GM18861 (cell line): ENCODE data around the gene POLDIP3.

Experiments used
- ATAC-seq: cut with Tn5 transposase; IDR thresholded peaks from one replicate; pipeline ENCODE4 v1.9.1; 2021; ENCODE audit not compliant: unreplicated experiment

POLDIP3 gene, protein sequence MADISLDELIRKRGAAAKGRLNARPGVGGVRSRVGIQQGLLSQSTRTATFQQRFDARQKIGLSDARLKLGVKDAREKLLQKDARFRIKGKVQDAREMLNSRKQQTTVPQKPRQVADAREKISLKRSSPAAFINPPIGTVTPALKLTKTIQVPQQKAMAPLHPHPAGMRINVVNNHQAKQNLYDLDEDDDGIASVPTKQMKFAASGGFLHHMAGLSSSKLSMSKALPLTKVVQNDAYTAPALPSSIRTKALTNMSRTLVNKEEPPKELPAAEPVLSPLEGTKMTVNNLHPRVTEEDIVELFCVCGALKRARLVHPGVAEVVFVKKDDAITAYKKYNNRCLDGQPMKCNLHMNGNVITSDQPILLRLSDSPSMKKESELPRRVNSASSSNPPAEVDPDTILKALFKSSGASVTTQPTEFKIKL

DNA sequence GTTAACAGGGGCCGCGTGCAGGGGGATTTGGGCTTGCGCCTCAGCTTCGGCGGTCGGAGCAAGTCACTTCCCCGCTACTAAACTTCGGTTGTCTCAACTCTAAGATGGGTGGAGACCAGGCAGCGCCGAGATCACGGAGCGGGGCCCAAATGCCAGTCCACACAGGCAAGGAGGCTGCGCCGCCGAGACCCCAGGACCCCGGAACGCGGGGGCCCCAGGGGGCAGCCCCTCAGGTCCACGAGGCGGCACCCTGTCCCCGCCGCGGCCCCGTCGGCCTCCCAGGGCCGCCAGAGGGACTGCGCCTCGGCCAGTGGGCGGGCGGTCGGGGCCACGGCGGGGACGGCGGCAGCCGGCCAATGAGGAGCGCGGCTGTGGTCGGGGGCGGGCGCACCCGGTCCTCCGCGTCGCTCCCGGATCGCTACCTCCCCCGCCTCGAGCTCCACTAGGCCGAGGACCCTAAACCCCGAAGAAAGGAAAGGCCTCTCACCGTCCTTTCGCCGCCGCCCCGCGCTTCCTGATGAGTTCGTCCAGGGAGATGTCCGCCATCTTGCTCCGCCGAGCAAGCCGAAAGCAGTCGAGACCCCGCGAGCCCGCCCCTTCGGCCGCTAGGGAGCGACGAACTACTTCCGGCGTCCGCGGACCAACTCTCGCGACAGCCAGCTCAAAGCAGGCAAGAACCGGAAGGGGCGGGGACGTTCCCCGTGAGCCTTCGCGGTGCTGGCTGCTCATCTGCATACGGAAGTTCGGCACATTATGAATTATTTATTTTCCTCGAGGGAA lies at the start of gene POLDIP3:
Gene POLDIP3, minus strand, starts transcription at position 572 of the 780 bp plus-strand sequence. Its CDS starts 26 bp downstream, at position 546.
- ATAC-seq = peak; percentile 53

DNA sequence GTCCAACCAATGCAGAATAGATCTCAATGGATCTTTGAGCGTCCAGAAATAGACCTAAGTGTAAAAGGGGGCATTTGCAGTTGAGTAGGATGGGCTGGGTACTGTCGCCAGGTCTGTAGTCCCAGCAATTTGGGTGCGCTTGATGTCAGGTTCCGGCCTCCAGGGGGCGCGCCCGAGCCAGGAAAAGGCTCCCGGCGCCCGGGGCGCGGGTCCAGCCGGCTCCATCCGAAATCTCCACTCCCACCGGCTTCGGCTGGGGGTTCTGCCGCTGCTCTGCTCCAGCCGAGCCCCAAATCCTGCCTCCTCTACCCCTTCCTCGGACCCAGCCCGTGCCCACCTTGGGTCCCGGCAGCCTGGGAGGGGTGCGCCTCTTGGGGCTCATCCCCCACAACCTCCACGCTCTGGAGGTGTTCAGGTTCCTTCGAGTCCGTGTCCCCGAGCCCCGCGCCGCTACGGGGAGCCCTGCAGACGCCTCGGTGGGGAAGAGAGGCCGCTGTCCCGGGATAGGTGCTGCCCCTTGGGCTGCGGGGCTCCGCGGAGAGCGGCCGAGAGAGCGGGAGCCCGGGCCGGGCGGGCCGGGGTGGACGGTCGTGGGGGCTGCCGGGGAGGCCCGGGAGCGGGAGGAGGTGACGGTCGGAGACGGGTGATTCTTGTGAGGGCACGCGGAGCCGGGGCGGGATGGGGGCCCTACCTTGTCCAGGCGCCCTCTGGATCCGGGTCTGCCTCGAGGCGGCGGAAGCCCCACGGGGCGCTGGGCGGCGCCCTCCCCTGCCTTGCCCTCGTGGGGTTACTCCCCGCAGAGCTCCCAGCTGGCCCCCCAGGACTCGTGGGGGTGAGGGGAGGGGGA lies 47.5 kb upstream of the POLDIP3 start:
- no peak for ATAC-seq

DNA sequence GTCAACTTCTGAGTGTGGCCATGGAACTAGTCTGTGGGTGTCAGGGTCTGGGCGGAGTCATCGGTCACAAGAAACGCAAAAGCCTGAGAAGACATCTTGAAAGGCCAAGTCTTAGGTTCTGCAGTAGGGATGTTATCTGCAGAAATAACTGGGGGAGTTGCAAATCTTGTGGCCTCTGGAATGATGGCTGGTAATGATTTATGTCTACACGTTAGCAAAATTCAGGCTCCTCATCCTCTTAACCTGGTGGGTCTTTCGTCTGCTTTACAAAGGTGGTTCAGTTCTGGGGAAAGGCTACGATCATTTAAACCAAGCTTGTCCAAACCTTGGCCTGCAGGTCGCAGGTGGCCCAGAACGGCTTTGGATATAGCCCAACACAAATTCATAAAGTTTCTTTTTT lies 41.9 kb upstream of the POLDIP3 start:
- no peak for ATAC-seq

DNA sequence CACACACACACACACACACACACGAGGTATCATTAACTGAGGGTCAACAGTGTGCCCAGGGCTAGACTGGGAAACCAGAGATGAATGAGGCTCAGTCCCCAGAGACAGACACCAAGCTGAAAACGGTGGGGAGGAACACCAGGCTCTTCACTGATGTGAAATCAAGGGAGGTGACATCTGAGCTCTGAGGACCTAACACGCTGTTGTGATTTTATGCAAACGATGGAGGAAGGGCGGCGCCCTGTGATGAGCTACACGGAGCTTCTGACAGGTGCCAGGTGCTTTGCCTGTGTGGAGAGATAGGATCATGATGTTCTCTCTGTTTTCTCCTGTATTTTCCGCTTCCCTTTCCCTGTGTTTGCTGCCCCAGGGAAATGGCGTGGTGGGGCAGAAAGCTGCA lies 41.0 kb upstream of the POLDIP3 start:
- peak; percentile 78 for ATAC-seq

DNA sequence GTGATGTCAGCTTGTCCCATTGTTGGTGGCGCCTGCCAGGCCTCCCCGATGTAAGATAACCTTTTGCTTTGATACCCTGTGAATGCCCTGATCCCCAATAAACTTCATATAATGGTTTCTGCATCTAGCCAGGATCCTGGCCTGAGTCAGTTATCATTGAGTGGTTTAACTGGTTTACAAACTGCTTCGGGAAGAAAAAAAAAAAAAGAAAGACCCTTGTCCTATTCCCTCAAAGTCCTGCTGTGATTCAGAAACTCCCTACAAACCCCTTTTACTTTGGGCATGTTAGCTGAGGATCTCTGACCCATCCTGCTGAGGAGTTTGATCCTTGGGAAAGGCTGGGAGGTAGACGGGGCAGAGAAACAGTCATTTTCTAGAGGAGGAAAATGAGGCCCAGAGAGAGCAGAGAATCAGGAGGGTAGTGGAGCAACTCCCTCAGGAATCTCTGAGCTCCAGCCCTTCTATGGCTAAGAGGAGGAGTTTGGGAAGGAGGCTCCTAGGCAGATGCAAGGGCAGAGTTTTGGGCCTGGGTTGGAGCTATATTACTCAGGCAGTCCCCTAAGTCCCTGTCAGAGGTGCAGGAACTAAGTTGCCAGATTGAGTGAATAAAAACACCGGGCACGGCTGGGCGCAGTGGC lies 39.9 kb upstream of the POLDIP3 start:
- ATAC-seq = no peak

DNA sequence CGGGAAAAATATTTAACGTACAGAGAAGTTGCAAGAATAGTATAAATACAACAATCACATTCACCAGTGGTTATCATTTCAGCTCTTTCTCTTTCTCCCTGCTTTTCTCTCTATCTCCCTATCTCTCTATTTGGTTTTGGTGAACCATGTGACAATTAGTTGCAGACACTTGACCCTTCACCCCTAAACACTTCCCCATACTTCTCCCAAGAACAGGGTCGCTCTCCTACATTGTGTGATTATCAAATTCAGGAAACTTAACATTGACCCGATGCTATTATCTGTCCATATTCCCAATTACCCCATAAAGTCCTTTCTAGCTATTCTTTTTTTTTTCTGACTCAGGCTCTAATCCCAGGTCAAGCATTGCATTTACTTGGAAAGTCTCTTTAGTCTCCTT lies 39.3 kb upstream of the POLDIP3 start:
- ATAC-seq = no peak

DNA sequence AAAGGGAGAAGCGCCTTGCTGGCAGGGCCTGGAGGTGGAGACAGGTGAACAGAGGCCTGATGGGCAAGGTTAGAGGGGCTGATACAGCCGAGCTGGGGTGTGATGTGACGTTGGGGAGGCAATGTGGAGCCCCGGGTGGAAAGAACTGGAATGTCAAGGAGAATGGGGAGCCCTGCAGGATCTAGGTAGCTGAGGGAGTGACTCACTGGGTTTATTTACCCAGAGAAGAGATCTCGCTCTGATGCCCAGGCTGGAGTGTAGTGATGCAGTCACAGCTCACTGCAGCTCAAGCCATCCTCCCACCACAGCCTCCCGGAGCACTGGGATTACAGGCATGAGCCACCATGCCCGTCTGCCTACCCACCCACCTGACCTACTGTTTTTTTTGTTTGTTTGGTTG lies 36.5 kb upstream of the POLDIP3 start:
- no peak for ATAC-seq

DNA sequence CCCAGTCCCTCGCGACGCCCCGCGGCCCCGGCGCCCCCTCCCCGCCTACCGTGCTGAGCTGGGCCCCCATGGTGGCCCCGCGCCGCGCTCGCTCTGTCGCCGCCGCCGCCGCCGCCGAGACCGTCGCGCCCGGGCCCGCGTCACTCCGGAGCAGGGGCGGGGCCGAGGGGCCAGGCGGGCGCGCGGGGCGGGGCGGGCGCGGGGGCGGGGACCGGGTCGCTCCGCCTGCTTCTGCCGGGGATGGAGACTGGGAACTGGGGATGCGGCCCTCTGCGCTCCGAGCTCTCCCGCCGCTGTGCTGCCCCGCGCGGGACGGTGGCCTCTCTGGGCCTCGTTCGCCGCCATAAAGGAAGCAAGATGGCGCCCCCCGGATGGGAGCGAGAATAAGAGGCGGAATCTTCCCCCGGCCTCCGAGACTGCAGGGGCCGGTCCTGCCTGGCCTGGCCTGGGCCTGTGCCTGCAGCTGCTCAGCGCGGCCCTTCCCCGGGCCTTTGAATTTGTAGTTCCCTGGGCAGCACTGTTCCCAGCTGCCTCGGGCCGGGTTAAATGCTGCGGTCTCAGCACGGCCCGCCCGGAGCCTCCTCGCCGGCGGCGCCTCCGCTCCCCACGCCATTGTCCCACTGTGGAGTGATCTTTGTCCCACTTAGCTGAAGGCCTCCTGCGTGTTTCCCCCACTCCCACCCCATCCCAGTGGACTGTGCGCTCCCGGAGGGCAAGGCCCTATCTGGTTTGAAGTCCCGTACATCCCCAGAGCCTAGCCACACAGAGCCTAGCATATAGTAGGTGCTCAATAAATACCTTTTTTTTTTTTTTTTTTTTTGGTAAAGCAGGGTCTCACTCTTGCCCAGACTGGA lies 34.8 kb upstream of the POLDIP3 start, which contains the start of gene CYB5R3:
Gene CYB5R3, minus strand, starts transcription at position 147 of the 854 bp plus-strand sequence. Its CDS starts 77 bp downstream, at position 70.
- no peak for ATAC-seq

DNA sequence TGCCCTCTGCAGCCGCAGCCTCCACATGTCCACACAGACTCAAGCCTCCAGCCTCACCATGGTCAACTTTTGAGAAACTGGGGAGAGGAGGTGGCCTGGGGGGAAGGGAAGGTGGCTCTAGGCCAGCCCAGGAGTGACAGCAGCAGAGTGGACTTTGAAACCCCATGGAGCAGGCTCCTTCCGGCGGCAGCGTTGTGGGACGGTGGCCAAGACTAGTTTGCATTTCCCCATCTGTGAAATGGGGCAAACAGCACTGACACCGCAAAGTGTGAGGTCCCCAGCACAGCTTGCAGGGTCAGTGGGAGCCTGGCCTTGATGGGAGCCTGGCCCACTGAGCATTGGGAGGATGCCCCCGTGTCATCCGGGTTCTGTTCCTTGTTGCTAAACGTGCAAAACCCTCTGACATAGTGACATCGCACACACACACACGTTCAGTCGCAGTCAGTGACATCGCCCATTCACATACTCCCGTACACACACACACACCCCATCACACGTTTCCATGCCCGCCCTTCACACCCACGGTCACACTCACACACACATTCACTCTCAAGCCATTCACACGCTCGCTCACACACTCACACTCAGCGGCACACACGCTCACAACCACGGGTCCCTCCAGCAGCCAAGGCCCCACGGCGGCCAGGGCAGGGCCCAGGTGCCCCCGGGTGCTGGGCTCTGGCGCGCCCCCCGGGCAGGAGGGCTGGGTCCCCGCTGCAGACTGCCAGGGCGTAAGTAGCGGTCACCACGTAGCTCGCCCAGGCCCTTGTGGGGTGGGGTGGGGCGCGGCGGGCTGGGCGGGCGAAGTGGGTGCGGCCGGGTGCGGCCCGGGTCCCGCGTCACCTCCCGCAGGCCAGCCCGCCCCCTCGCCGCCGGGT lies 33.9 kb upstream of the POLDIP3 start:
- ATAC-seq = no peak

DNA sequence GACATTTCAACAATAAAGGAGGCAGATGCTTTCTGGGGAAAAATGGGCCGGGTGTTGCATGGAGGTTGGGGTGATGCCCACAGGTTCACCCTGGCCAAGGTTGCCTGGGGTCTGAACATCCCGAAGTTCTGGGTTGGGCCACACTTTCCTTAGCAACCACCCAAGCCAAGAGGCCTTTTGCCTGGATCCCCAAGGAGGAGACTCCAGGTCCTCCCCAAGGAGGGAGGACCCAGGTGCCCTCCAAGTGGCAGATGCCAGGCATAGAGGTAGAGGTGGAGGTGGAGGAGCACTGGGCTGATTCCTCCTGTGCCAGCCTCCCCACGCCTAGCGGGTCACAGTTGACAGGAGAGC lies 33.3 kb upstream of the POLDIP3 start:
- ATAC-seq = no peak

DNA sequence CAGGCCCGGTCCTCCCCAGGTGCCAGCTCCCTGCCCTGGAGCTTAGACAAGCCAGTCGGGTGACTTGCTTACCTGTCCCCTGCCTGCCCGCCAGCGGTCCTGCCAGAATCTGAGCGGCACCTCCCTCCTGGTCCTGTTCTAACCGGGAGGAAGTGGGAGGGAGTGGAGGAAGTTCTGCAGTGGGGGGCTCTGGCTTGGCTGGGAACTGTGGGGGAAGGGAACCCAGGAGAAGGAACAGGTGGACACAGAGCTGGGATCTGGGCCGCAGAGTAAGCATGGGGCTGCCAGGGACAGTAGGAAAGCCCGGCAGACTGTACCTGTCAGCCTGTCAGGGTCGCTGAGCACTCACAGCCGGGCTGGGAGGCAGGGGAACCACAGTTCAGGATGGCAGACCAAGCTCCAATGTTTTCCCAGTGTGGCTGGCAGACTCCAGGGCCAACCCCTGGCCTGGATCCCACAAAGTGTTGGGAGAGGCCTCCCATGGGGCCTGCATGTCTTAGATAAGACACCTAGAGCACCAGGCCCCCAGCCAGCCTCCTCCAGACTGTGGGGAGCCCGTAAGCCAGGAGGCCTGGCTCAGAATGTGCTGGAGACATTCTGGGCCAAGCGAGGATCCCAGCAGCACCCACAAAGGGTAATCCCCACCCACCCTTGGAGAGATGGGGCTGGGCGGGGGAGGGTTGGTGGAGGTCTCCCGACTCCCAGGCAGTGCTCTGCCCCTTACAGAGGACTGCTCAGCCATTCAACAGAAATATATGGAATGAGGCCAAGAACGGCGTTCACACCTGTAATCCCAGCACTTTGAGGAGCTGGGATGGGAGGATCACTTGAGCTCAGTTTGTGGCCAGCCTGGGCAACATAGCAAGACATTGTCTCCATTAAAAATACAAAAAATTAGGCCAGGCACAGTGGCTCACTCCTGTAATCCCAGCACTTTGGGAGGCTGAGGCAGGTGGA lies 32.2 kb upstream of the POLDIP3 start:
- no peak for ATAC-seq

DNA sequence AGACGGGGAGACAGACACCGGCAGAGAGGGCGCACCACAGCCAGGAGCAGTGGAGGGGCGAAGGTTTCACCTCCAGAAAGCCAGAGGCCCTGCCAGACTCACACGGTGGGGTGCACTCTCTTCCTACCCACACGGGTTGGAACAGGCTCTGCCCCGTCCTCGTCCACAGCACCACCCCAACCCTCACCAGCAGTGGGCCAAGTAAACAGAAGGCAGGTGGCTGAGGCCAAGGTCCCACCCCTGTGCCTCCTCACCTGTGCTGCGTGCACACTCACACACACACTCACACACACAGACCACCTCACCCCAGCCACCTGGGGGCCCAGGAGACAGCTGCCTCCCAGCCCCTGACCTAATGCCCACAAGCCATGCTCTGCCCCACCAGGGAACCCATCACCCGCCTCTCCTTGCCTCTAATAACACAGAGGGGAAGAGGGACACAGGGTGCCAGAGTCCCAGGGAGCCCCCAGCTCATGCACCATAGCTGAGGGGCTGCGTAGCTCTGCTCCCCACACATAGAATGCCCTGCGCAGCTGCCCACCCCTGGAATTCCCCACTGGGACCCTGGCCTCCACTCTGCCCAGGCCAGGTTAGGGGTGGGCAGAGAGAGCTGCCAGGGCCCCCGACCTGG lies 31.4 kb upstream of the POLDIP3 start:
- ATAC-seq = no peak

DNA sequence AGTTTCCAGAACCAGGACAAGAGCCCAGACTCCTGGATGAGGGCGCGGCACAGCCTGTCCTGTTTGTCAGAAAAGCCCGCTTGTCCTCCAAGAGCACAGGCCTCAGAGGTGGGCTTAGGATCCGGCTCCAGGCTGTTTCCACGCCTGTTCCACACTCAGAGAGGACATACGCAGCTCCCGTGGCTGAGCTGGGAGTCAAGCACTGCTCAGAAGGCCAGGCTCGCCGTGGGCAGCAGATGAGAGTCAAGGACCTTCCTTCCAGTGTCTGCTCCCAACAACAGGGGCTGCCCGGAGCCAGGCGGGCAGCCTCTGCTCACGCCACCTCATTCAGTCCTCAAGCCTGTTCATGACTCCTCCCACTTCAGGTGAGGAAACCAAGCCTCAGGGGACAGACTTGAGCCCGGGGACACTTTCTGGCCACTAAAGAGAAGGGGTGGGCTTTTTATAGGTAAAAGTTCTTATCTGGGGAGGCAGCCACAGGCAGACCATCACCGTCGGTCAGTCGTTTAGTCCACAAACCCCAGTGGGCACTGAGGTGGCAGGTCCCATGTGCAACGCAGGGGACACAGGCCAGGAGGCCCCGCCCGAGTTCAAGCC lies 30.8 kb upstream of the POLDIP3 start:
- no peak for ATAC-seq

DNA sequence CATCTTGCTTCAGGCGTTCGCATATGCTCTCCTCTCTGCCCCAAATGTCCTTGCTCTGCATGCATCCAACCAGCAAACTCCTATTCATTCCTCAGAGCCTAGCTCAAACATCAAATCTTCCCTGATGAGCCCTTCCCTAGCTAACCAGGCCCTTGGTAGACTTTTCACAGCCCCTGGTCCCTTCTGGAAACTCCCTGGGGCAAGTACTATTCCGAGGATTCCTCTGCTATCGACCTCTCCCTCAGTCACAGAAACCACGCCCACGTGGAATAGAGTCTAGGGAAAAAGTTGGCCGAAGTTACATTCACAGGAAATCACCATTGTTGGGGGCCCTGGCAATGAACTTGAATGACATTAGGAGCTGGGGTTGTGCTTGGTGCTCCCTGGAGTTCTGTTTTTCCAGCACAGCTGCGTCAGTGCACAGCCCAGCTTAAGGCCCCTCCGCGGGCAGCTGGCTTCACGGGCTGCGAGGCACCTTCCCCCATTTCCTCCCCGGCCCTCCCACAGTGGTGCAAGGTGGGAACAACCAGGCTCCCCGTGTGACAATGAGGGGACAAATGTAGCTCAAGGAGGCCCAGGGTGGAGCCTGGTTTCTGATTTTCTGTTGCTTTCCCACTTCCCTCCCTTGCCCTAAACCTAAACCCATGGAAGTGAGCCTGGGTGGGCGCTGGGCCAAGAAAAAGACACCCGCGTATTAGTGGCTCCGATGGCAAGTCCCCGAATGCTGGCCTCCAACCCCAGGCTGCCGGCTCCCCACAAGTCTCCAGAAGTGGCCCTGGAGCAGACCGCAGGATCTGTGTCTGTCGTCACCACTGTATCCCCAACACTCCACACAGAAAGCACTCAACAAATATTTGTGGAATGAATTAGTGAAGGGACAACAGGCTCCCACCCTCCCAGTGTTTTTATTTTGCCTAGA lies 30.0 kb upstream of the POLDIP3 start:
- no peak for ATAC-seq

DNA sequence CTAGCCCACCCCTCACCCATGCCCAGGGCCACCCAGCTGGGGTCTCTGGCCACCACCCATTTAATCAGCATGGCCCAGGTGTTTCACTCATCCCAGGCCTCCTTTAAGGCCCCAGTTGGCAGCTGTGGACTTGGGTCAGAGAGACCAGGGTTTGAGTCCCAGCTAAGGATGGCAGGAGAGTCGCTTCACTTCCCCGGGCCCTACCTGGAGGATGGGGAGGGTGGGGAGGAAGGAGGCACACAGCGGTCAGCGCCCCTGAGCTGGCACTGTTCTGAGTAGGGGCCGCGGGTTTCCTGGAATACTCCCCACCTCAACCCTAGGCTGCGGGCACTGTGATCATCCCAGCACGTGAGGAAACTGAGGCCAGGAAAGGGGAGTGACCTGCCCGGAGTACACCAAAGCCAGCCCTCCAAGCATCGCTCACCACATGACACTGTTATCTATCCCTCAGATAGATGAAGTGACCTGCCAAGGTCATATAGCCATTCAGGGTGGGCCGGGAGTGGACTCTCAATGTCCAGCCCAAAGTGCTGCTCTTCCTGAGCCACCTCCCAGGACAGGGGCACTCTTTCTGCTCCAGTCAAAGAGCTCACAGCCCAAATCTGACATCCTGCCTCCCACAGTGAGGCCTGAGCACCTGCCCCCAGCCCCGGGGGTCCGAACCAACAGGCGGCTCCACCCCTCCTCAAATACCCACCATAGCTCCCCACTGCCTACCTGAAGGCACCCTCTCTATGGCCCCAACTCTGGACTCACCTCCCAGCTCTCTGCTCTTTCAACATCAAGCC lies 29.1 kb upstream of the POLDIP3 start:
- no peak for ATAC-seq
